Measurements from ENCODE around the gene BCL10.

DNA sequence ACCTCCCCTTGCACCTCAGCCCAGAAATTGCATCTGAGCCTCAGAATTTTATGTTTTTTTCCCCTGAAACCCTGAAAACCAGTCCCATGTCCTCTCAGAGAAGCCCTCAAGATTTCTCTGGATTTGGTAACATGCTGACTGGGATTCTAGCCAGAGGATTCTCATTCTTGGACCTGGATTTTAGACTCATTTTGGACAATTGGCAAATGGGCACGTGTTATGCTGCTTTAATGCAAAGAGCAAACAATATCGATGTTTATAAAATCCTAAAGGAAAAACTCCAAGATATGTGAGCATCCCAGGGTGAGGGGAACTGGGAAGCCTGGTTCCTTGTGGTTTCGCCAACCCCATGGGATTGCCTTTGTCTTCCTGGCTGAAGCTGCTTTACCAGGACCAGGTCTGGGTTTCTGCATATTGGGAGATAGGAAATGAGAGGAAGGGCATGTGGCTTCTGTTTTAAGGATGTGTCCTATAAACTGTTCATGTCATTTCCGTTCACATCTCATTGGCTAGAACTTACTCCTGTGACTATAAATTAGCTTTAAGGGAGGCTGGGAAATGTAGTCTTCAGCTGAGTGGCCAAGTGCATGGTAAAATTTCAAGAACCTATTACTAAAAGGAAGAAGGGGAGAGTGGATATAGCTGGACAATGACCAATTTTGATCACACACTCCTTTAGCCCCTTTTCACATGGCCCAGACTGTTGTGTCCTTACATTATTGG lies 27.2 kb upstream of the BCL10 start:
- TF ChIP-seq, protein P1, sequence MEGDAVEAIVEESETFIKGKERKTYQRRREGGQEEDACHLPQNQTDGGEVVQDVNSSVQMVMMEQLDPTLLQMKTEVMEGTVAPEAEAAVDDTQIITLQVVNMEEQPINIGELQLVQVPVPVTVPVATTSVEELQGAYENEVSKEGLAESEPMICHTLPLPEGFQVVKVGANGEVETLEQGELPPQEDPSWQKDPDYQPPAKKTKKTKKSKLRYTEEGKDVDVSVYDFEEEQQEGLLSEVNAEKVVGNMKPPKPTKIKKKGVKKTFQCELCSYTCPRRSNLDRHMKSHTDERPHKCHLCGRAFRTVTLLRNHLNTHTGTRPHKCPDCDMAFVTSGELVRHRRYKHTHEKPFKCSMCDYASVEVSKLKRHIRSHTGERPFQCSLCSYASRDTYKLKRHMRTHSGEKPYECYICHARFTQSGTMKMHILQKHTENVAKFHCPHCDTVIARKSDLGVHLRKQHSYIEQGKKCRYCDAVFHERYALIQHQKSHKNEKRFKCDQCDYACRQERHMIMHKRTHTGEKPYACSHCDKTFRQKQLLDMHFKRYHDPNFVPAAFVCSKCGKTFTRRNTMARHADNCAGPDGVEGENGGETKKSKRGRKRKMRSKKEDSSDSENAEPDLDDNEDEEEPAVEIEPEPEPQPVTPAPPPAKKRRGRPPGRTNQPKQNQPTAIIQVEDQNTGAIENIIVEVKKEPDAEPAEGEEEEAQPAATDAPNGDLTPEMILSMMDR (IDR thresholded peaks at IDR 0.05) = no peak
- no peak for TF ChIP-seq EP300 (IDR thresholded peaks at IDR 0.05)
